Choroid plexus epithelial cell (primary cell): ENCODE measurements around the gene SPAG17.

ENCODE experiments used
- DNase-seq: peaks from one replicate; pipeline ENCODE4 v3.0.0-alpha.2; 2010; ENCODE audit warnings: low read depth
- H3K4me3 ChIP-seq: 2 replicates; pipeline ENCODE4 v1.5.1; 2011; ENCODE audit warnings: low read depth, mild to moderate bottlenecking, control low read depth, low read length, moderate library complexity
- CTCF ChIP-seq: conservative IDR thresholded peaks from 2 replicates; pipeline ENCODE4 v1.5.1; 2011; ENCODE audit warnings: low read depth, mild to moderate bottlenecking, control low read depth, inconsistent platforms, low read length, moderate library complexity

Gene SPAG17

GRCh38 chr1:118201524-118201923, 16.5 kb upstream of the SPAG17 start:
- no peak overlapping the region for H3K4me3 ChIP-seq
- DNase-seq, result no peak
- no peak for TF ChIP-seq CTCF

GRCh38 chr1:118200836-118201235, 15.8 kb upstream of the SPAG17 start:
- TF ChIP-seq CTCF, result no peak
- H3K4me3 ChIP-seq, result no peak overlapping the region
- DNase-seq, result no peak

- H3K4me3 ChIP-seq, result no peak overlapping the region
- no peak for TF ChIP-seq CTCF
- DNase-seq, result no peak
Measured at GRCh38 chr1:118190561-118190960, 5.5 kb upstream of the SPAG17 start.

- DNase-seq, result no peak
- H3K4me3 ChIP-seq, result no peak overlapping the region
- TF ChIP-seq CTCF, result no peak
Measured at GRCh38 chr1:118189564-118189963, 4.5 kb upstream of the SPAG17 start.

- no peak overlapping the region for H3K4me3 ChIP-seq
- no peak for TF ChIP-seq CTCF
- DNase-seq, result no peak
Measured at GRCh38 chr1:118188411-118188810, 3.4 kb upstream of the SPAG17 start.

- no peak for TF ChIP-seq CTCF
- no peak for DNase-seq
- no peak overlapping the region for H3K4me3 ChIP-seq
Measured at GRCh38 chr1:118186026-118186425, 998 bp upstream of the SPAG17 start.

- no peak for DNase-seq
- H3K4me3 ChIP-seq, result peak overlapping the region; percentile 54
- no peak for TF ChIP-seq CTCF
Measured at GRCh38 chr1:118184739-118185083, 317 bp downstream of the SPAG17 start.
